HepG2 (cell line): ENCODE measurements around the gene STX5. TPM values are rescaled to one million over a fixed set of nuclear protein-coding genes. Genes with fewer than 3 reads are reported as not detected.

ENCODE experiments used
- BRF2 ChIP-seq: sonication (generic); formaldehyde crosslinking; IDR thresholded peaks from 2 replicates; pipeline ENCODE4 v1.8.1; 2022; ENCODE audit warnings: mild to moderate bottlenecking, missing genetic modification reagents
- DZIP1 ChIP-seq: sonication (generic); formaldehyde crosslinking; IDR thresholded peaks from 2 replicates; pipeline ENCODE4 v1.5.0; 2020; ENCODE audit warnings: mild to moderate bottlenecking, missing genetic modification reagents
- ERF ChIP-seq: IDR thresholded peaks from 2 replicates; pipeline ENCODE4 v1.6.1; 2018; ENCODE audit warnings: missing biosample characterization, missing genetic modification reagents
- GRHL1 ChIP-seq: sonication (generic); formaldehyde crosslinking; conservative IDR thresholded peaks from 2 replicates; pipeline ENCODE4 v1.8.0; 2022; ENCODE audit warnings: missing genetic modification reagents
- JDP2 ChIP-seq: sonication (generic); formaldehyde crosslinking; IDR thresholded peaks from 2 replicates; pipeline ENCODE4 v1.8.1; 2022; ENCODE audit warnings: missing genetic modification reagents, borderline replicate concordance
- JUNB ChIP-seq: sonication (generic); formaldehyde crosslinking; IDR thresholded peaks from 2 replicates; pipeline ENCODE4 v1.8.0; 2022; ENCODE audit warnings: missing genetic modification reagents, mild to moderate bottlenecking, borderline replicate concordance
- KDM5B ChIP-seq: sonication (generic); formaldehyde crosslinking; IDR thresholded peaks from 2 replicates; pipeline ENCODE4 v1.4.0; 2020; ENCODE audit warnings: missing genetic modification reagents, mild to moderate bottlenecking, borderline replicate concordance
- NR2F1 ChIP-seq, 2 experiments: fragments of 450-650 bp in 1 of 2; formaldehyde crosslinking in 1 of 2; IDR thresholded peaks; 2 replicates each; pipeline versions ENCODE4 v1.5.0 to v1.6.1; 2016 to 2020; ENCODE audit warnings: mild to moderate bottlenecking in 1 of 2, missing compliant biosample characterization in 1 of 2, missing genetic modification reagents in 1 of 2, moderate library complexity in 1 of 2
- NR2F6 ChIP-seq, 2 experiments: IDR thresholded peaks; 2 replicates each; pipeline ENCODE4 v1.6.1; 2016; ENCODE audit warnings: antibody characterized with exemption in 1 of 2, mild to moderate bottlenecking in 1 of 2
- PAX8 ChIP-seq: sonication (generic); formaldehyde crosslinking; IDR thresholded peaks from 2 replicates; pipeline ENCODE4 v1.8.0; 2022; ENCODE audit warnings: mild to moderate bottlenecking, missing genetic modification reagents, borderline replicate concordance
- SKI ChIP-seq: fragments of 450-650 bp; IDR thresholded peaks from one replicate; pipeline ENCODE4 v1.6.1; 2018; ENCODE audit warnings: mild to moderate bottlenecking; ENCODE audit not compliant: partially characterized antibody
- SP4 ChIP-seq: sonication (generic); formaldehyde crosslinking; IDR thresholded peaks from 2 replicates; pipeline ENCODE4 v1.8.1; 2023; ENCODE audit warnings: mild to moderate bottlenecking, missing genetic modification reagents
- SRSF1 ChIP-seq: fragments of 200-400 bp; formaldehyde crosslinking; optimal IDR thresholded peaks from 2 replicates; pipeline ENCODE3; 2017; ENCODE audit warnings: mild to moderate bottlenecking, low read depth, low read length, moderate library complexity
- ZBTB26 ChIP-seq: IDR thresholded peaks from 2 replicates; pipeline ENCODE4 v1.6.1; 2016; ENCODE audit warnings: missing compliant biosample characterization, missing genetic modification reagents, borderline replicate concordance
- ZHX1 ChIP-seq: sonication (generic); formaldehyde crosslinking; IDR thresholded peaks from 2 replicates; pipeline ENCODE4 v1.8.1; 2022; ENCODE audit warnings: low read depth, mild to moderate bottlenecking, missing genetic modification reagents
- ZNF101 ChIP-seq: sonication (generic); formaldehyde crosslinking; IDR thresholded peaks from 2 replicates; pipeline ENCODE4 v1.4.0; 2020; ENCODE audit warnings: mild to moderate bottlenecking, low read depth, missing genetic modification reagents, borderline replicate concordance
- ZNF138 ChIP-seq: sonication (generic); formaldehyde crosslinking; IDR thresholded peaks from 2 replicates; pipeline ENCODE4 v1.5.0; 2020; ENCODE audit warnings: mild to moderate bottlenecking, low read depth, missing genetic modification reagents
- ZNF263 ChIP-seq: sonication (generic); formaldehyde crosslinking; IDR thresholded peaks from 2 replicates; pipeline ENCODE4 v1.4.0; 2020; ENCODE audit warnings: missing genetic modification reagents
- ZNF792 ChIP-seq: IDR thresholded peaks from 2 replicates; pipeline ENCODE4 v1.6.1; 2016
- polyA plus RNA-seq, 8 experiments: library from polyadenylated mRNA; depleted of rRNA in 3 of 8; stranded (reverse) in 7 of 8; unstranded in 1 of 8; fragments of >200 nt; fragmentation: Illumina TruSeq in 4 of 8; extraction: Trizol in 4 of 8; gene quantifications; 2 replicates each; pipeline versions ENCODE4 v1.2.1 to v1.2.3, GENCODE V29; 2011 to 2016; ENCODE audit warnings: low read depth in 4 of 8, missing spikeins in 1 of 8, mixed read lengths in 1 of 8; ENCODE audit not compliant: insufficient read depth in 1 of 8
- total RNA-seq, 5 experiments: library from RNA; depleted of rRNA; stranded (reverse); fragments of >200 nt; fragmentation: Illumina TruSeq; extraction: Trizol; gene quantifications; 2 replicates each; pipeline ENCODE4 v1.2.3, GENCODE V29; 2016; ENCODE audit warnings: low read depth in 1 of 5

The STX5 gene
- total and polyA plus RNA-seq, 2 of the 13 experiments (the other 11 are each of a cell fraction or from before 2014, with no cell fraction given) = 26.9 to 30.0 TPM

GRCh38 chr11:62791501-62792201, 40.2 kb downstream of the STX5 start, which contains the start of gene TMEM223 (continued):
- no peak for TF ChIP-seq ZNF263
- TF ChIP-seq ZNF792 = peak; percentile 79
- peak; percentile 26; the same call in 1 of the 2 replicates for TF ChIP-seq ZBTB26
- peak; percentile 34; the same call in 1 of the 2 replicates for TF ChIP-seq BRF2 (CRISPR knock-in tag)
- no peak; the same call in 1 of the 2 replicates for TF ChIP-seq DZIP1
- no peak for TF ChIP-seq GRHL1 (CRISPR knock-in tag)
- peak; percentile 48; the same call in 1 of the 2 replicates for TF ChIP-seq ERF
- TF ChIP-seq SKI = no peak
- TF ChIP-seq ZNF101 (CRISPR knock-in tag) = no peak
- TF ChIP-seq SP4 (CRISPR knock-in tag) = peak; percentile 73
- TF ChIP-seq KDM5B (CRISPR knock-in tag) = peak; percentile 89; the same call in 1 of the 2 replicates
- TF ChIP-seq JDP2 (CRISPR knock-in tag) = no peak
- peak; percentile 78 for TF ChIP-seq ZHX1 (CRISPR knock-in tag)
- no peak for TF ChIP-seq NR2F1 (CRISPR knock-in tag; IDR thresholded peaks at IDR 0.05)
- peak; percentile 81; the same call in 1 of the 2 replicates for TF ChIP-seq ZNF138
- TF ChIP-seq NR2F6 (IDR thresholded peaks at IDR 0.05) = no peak
- peak; percentile 34; the same call in 1 of the 2 replicates for TF ChIP-seq NR2F6 (CRISPR knock-in tag; IDR thresholded peaks at IDR 0.05)
- peak; percentile 74 for TF ChIP-seq SRSF1
- TF ChIP-seq PAX8 (CRISPR knock-in tag) = no peak
- TF ChIP-seq JUNB (CRISPR knock-in tag) = no peak
